NCI-H510A (cell line): ENCODE data around the gene RNF13.
"Not testable (repeated sequence)": the region's sequence is repeated elsewhere in the genome, so short reads cannot be mapped to it uniquely, and the experiment has no call there.

Experiments used
- DNase-seq: peaks from one replicate; lab custom pipeline; 2025; lab: John Stamatoyannopoulos, UW

Gene RNF13

GRCh38 chr3:149900322-149900721 lies 87.3 kb downstream of the RNF13 start:
- no peak for DNase-seq

- DNase-seq: no peak
Observed at GRCh38 chr3:149901770-149902169, 88.8 kb downstream of the RNF13 start.

- no peak for DNase-seq
Observed at GRCh38 chr3:149902498-149903139, 89.6 kb downstream of the RNF13 start.

GRCh38 chr3:149906036-149906435 lies 93.0 kb downstream of the RNF13 start:
- DNase-seq: no peak

- no peak for DNase-seq
Observed at GRCh38 chr3:149908424-149908957, 95.5 kb downstream of the RNF13 start.

GRCh38 chr3:149909923-149910322 lies 96.9 kb downstream of the RNF13 start:
- DNase-seq: no peak

GRCh38 chr3:149917124-149917667 lies 104.2 kb downstream of the RNF13 start:
- no peak for DNase-seq

- DNase-seq: no peak
Observed at GRCh38 chr3:149919509-149919908, 106.5 kb downstream of the RNF13 start.

- no peak for DNase-seq
Observed at GRCh38 chr3:149920119-149920518, 107.1 kb downstream of the RNF13 start.

GRCh38 chr3:149933008-149933407 lies 120.0 kb downstream of the RNF13 start:
- no peak for DNase-seq

- DNase-seq: no peak
Observed at GRCh38 chr3:149933858-149934257, 120.8 kb downstream of the RNF13 start.

GRCh38 chr3:149934524-149934923 lies 121.5 kb downstream of the RNF13 start:
- DNase-seq: no peak

- peak; percentile 1 for DNase-seq
Observed at GRCh38 chr3:149936812-149937230, 123.8 kb downstream of the RNF13 start.

GRCh38 chr3:149938392-149939055 lies 125.5 kb downstream of the RNF13 start:
- not testable (repeated sequence) for DNase-seq

GRCh38 chr3:149941186-149941585 lies 128.2 kb downstream of the RNF13 start:
- no peak for DNase-seq

GRCh38 chr3:149941946-149942345 lies 128.9 kb downstream of the RNF13 start:
- no peak for DNase-seq

GRCh38 chr3:149942409-149942808 lies 129.4 kb downstream of the RNF13 start:
- no peak for DNase-seq

GRCh38 chr3:149943966-149944365 lies 131.0 kb downstream of the RNF13 start:
- not testable (repeated sequence) for DNase-seq

GRCh38 chr3:149947231-149947630 lies 134.2 kb downstream of the RNF13 start:
- DNase-seq: no peak

GRCh38 chr3:149949181-149949580 lies 136.2 kb downstream of the RNF13 start:
- no peak for DNase-seq

- DNase-seq: no peak
Observed at GRCh38 chr3:149954812-149955211, 141.8 kb downstream of the RNF13 start.

GRCh38 chr3:149955449-149955848 lies 142.4 kb downstream of the RNF13 start:
- no peak for DNase-seq
